Panc1 (cell line): ENCODE data around the gene B3GALNT1. TPM values are rescaled to one million over a fixed set of nuclear protein-coding genes. Genes with fewer than 3 reads are reported as not detected.

Experiments used
- ATAC-seq: fragments of 200-7000 bp; cut with Tn5 transposase; 2 replicates; pipeline ENCODE4 v1.9.1; 2020; ENCODE audit warnings: mild to moderate bottlenecking, moderate library complexity
- BruUV-seq: library from RNA; stranded (reverse); fragments of 400-500 nt; replicated peaks from 2 replicates; lab custom pipeline; 2021; lab: Mats Ljungman, UMichigan
- CTCF ChIA-PET: fragments of 300-600 bp; sonication (Branson Sonifier 250); formaldehyde crosslinking; loops from one replicate; lab custom pipeline; 2022; ENCODE audit warnings: antibody characterized with exemption; lab: Charles Lee
- POLR2A ChIA-PET: fragments of 300-600 bp; sonication (Branson Sonifier 250); formaldehyde crosslinking; loops from one replicate; lab custom pipeline; 2022; ENCODE audit warnings: antibody characterized with exemption; lab: Charles Lee
- DNase-seq: peaks from one replicate; pipeline ENCODE4 v3.0.0-alpha.2; 2010; ENCODE audit warnings: low read depth, low spot score
- H3K27ac ChIP-seq: 2 replicates; pipeline ENCODE4 v1.5.1; 2011; ENCODE audit warnings: mild to moderate bottlenecking, low read length, inconsistent platforms
- H3K27me3 ChIP-seq: fragments of 200-500 bp; sonication (Bioruptor generic); 2 replicates; pipeline ENCODE4 v1.6.0; 2014; ENCODE audit warnings: low read length, inconsistent platforms; ENCODE audit not compliant: control insufficient read depth, insufficient read depth
- H3K36me3 ChIP-seq: fragments of 200-500 bp; sonication (Bioruptor generic); 2 replicates; pipeline ENCODE4 v1.5.1; 2014; ENCODE audit warnings: inconsistent platforms, mild to moderate bottlenecking, low read length, moderate library complexity; ENCODE audit not compliant: control insufficient read depth, insufficient read depth
- H3K4me1 ChIP-seq: 2 replicates; pipeline ENCODE4 v1.5.1; 2011; ENCODE audit warnings: inconsistent platforms, mild to moderate bottlenecking, low read length, moderate library complexity; ENCODE audit not compliant: control insufficient read depth, insufficient read depth
- H3K4me3 ChIP-seq, 2 experiments: 2 replicates each; pipeline ENCODE4 v1.5.1; 2011 to 2012; ENCODE audit warnings: low read depth in 2 of 2, low read length in 2 of 2, mild to moderate bottlenecking in 2 of 2, inconsistent platforms in 1 of 2, moderate library complexity in 1 of 2
- H3K9me3 ChIP-seq: fragments of 200-500 bp; sonication (Bioruptor generic); 2 replicates; pipeline ENCODE4 v1.5.1; 2014; ENCODE audit warnings: low read depth, mild to moderate bottlenecking, inconsistent platforms, low read length, moderate library complexity; ENCODE audit not compliant: control insufficient read depth, insufficient read depth
- POLR2AphosphoS5 ChIP-seq: IDR thresholded peaks from 2 replicates; pipeline ENCODE4 v1.6.1; 2012; ENCODE audit warnings: mild to moderate bottlenecking, low read depth, low read length, moderate library complexity
- SIN3A ChIP-seq: IDR thresholded peaks from 2 replicates; pipeline ENCODE4 v1.6.1; 2012; ENCODE audit warnings: low read depth, mild to moderate bottlenecking, low read length, moderate library complexity, borderline replicate concordance; ENCODE audit not compliant: insufficient read depth
- TCF7L2 ChIP-seq: IDR thresholded peaks from 2 replicates; pipeline ENCODE4 v1.6.1; 2011; ENCODE audit warnings: mild to moderate bottlenecking, low read depth, low read length, inconsistent platforms
- in situ Hi-C: cut with HindIII; loops from 2 replicates; pipeline ENCODE4 v1.10.0; 2016; ENCODE audit warnings: low sequenced_read_pairs, low pct_unique_long_range_greater_than_20kb
- intact Hi-C: fragments of 100-400 bp; cut with micrococcal nuclease; formaldehyde crosslinking; loops from one replicate; pipeline ENCODE4 v1.10.0; 2022; ENCODE audit not compliant: unreplicated experiment
- total RNA-seq: library from RNA; stranded (reverse); gene quantifications from one replicate; pipeline ENCODE4 v1.2.1, GENCODE V29; 2021; ENCODE audit not compliant: unreplicated experiment
- TF ChIP-seq, protein P1 (sequence below), 2 experiments: IDR thresholded peaks; 2 replicates each; pipeline ENCODE4 v1.6.1; 2011 to 2012; ENCODE audit warnings: low read depth in 2 of 2, control low read depth in 1 of 2, low read length in 1 of 2, mild to moderate bottlenecking in 1 of 2, moderate library complexity in 1 of 2; ENCODE audit not compliant: insufficient read depth in 1 of 2
- TF ChIP-seq, protein P2 (sequence below): fragments of 450-650 bp; IDR thresholded peaks from 2 replicates; pipeline ENCODE4 v1.5.1; 2017; ENCODE audit warnings: mild to moderate bottlenecking

The B3GALNT1 gene
- total RNA-seq, 1 experiment from 2014 or later: 31.1 TPM

DNA sequence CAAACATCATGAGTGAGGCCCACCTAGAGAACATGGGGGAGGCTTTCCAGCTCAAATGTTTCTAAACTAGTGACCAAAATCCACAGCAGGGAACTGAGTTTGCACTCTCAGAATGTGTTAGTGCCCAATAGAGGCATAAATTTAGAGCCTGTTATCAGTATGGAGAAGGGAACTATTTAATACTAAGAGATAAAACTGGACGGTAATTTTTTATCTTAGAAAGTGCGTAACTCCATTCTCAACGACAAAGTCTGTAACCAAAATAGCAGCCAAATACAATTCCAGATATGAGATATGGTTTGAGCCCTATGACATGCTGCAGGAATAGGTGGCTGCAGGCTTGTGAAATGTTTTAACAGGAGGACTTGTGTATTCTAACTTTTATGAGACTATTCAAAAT lies 3.5 kb downstream of the B3GALNT1 start:
- H3K27ac ChIP-seq: no peak overlapping the region
- H3K4me1 ChIP-seq: peaks cover 6% of the 10 kb centered on the region
- H3K4me3 ChIP-seq: no peak overlapping the region
- H3K9me3 ChIP-seq: no peaks in the 10 kb centered on the region
- ATAC-seq: no peak
- in situ Hi-C loops: no loop called here
- POLR2A ChIA-PET: no interaction called here
- TF ChIP-seq POLR2AphosphoS5 (no peak), TCF7L2 (no peak), SIN3A (no peak)
- TF ChIP-seq, protein P1, sequence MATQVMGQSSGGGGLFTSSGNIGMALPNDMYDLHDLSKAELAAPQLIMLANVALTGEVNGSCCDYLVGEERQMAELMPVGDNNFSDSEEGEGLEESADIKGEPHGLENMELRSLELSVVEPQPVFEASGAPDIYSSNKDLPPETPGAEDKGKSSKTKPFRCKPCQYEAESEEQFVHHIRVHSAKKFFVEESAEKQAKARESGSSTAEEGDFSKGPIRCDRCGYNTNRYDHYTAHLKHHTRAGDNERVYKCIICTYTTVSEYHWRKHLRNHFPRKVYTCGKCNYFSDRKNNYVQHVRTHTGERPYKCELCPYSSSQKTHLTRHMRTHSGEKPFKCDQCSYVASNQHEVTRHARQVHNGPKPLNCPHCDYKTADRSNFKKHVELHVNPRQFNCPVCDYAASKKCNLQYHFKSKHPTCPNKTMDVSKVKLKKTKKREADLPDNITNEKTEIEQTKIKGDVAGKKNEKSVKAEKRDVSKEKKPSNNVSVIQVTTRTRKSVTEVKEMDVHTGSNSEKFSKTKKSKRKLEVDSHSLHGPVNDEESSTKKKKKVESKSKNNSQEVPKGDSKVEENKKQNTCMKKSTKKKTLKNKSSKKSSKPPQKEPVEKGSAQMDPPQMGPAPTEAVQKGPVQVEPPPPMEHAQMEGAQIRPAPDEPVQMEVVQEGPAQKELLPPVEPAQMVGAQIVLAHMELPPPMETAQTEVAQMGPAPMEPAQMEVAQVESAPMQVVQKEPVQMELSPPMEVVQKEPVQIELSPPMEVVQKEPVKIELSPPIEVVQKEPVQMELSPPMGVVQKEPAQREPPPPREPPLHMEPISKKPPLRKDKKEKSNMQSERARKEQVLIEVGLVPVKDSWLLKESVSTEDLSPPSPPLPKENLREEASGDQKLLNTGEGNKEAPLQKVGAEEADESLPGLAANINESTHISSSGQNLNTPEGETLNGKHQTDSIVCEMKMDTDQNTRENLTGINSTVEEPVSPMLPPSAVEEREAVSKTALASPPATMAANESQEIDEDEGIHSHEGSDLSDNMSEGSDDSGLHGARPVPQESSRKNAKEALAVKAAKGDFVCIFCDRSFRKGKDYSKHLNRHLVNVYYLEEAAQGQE (IDR thresholded peaks at IDR 0.05; ENCODE audit: insufficient read depth in 1 of 2, low read depth in 2 of 2, low read length in 1 of 2): no peak
- TF ChIP-seq, protein P2, sequence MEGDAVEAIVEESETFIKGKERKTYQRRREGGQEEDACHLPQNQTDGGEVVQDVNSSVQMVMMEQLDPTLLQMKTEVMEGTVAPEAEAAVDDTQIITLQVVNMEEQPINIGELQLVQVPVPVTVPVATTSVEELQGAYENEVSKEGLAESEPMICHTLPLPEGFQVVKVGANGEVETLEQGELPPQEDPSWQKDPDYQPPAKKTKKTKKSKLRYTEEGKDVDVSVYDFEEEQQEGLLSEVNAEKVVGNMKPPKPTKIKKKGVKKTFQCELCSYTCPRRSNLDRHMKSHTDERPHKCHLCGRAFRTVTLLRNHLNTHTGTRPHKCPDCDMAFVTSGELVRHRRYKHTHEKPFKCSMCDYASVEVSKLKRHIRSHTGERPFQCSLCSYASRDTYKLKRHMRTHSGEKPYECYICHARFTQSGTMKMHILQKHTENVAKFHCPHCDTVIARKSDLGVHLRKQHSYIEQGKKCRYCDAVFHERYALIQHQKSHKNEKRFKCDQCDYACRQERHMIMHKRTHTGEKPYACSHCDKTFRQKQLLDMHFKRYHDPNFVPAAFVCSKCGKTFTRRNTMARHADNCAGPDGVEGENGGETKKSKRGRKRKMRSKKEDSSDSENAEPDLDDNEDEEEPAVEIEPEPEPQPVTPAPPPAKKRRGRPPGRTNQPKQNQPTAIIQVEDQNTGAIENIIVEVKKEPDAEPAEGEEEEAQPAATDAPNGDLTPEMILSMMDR: no peak
- no peaks in the 10 kb centered on the region for H3K27me3 ChIP-seq
- BruUV-seq: no TSS peak
- no peaks in the 10 kb centered on the region for H3K36me3 ChIP-seq
- intact Hi-C loops: no loop called here
- CTCF ChIA-PET: no interaction called here
- DNase-seq: no peak

DNA sequence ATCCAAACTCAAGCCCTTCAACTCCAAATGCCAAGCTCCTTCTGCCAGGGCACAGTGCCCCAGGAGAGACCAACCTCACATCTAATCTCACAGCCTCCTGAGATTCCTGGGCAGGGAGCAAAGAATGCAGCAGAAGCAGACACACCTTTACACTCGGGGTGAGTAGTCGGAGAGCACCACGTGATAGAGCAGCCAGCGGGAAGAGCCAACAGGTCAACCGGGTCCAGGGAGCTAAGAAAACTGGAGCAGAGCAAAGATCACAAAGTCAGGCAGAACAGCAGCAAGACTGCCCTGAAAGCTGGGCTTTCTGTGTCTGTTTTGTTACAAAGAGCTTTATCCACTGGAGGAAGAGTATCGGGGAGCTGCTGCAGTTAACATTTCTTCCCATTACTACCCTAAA lies 4.2 kb downstream of the B3GALNT1 start:
- BruUV-seq: no TSS peak
- in situ Hi-C loops: no loop called here
- ChIA-PET CTCF (no interaction called here), POLR2A (no interaction called here)
- Histone ChIP-seq H3K27ac (no peak overlapping the region), H3K9me3 (no peaks in the 10 kb centered on the region), H3K4me1 (peaks cover 6% of the 10 kb centered on the region), H3K36me3 (no peaks in the 10 kb centered on the region), H3K4me3 (no peak overlapping the region), H3K27me3 (no peaks in the 10 kb centered on the region)
- TF ChIP-seq, protein P1 (IDR thresholded peaks at IDR 0.05; ENCODE audit: insufficient read depth in 1 of 2, low read depth in 2 of 2, low read length in 1 of 2): no peak
- no peak for TF ChIP-seq TCF7L2
- TF ChIP-seq SIN3A: no peak
- TF ChIP-seq, protein P2: no peak
- no peak for TF ChIP-seq POLR2AphosphoS5
- intact Hi-C loops: no loop called here
- ATAC-seq: no peak
- no peak for DNase-seq
